Measurements from ENCODE around the gene COL26A1. TPM values are rescaled to one million over a fixed set of nuclear protein-coding genes. Genes with fewer than 3 reads are reported as not detected.

COL26A1 gene
- total RNA-seq, 2 donors from 2014 or later: 0.14 TPM; not detected in 1

GRCh38 chr7:101565601-101566209, 203.0 kb downstream of the COL26A1 start:
- DNase-seq (ENCODE audit: low spot score) (no peak), ATAC-seq (ENCODE audit: insufficient number of reproducible peaks, low FRiP score, low read depth) (no peak)
- Histone ChIP-seq H3K4me1 (ENCODE audit: control insufficient read depth in 1 of 2, low read depth in 2 of 2) (no peaks in the 10 kb centered on the region), H3K27me3 (replicated peaks; ENCODE audit: insufficient read depth) (no peaks in the 10 kb centered on the region), H3K9me3 (peaks cover 3% of the 10 kb centered on the region), H3K36me3 (no peaks in the 10 kb centered on the region), H3K4me3 (no peak overlapping the region), H3K27ac (no peak overlapping the region)
- no peak for TF ChIP-seq CTCF (IDR thresholded peaks at IDR 0.05)

GRCh38 chr7:101567230-101567629, 204.6 kb downstream of the COL26A1 start:
- Histone ChIP-seq H3K9me3 (peaks cover 3% of the 10 kb centered on the region), H3K36me3 (no peaks in the 10 kb centered on the region), H3K27ac (no peak overlapping the region), H3K4me1 (ENCODE audit: control insufficient read depth in 1 of 2, low read depth in 2 of 2) (no peaks in the 10 kb centered on the region), H3K27me3 (replicated peaks; ENCODE audit: insufficient read depth) (no peaks in the 10 kb centered on the region), H3K4me3 (no peak overlapping the region)
- TF ChIP-seq CTCF (IDR thresholded peaks at IDR 0.05): no peak
- DNase-seq (ENCODE audit: low spot score): no peak
- ATAC-seq (ENCODE audit: insufficient number of reproducible peaks, low FRiP score, low read depth): no peak

- no peak for DNase-seq (ENCODE audit: low spot score)
- Histone ChIP-seq H3K9me3 (peaks cover 10% of the 10 kb centered on the region), H3K4me1 (ENCODE audit: control insufficient read depth in 1 of 2, low read depth in 2 of 2) (no peaks in the 10 kb centered on the region), H3K27me3 (replicated peaks; ENCODE audit: insufficient read depth) (no peaks in the 10 kb centered on the region), H3K27ac (no peak overlapping the region), H3K36me3 (no peaks in the 10 kb centered on the region), H3K4me3 (no peak overlapping the region)
- TF ChIP-seq CTCF (IDR thresholded peaks at IDR 0.05): no peak
- no peak for ATAC-seq (ENCODE audit: insufficient number of reproducible peaks, low FRiP score, low read depth)
These were observed 209.5 kb downstream of the COL26A1 start for GRCh38 chr7:101572156-101572555.

GRCh38 chr7:101575168-101575567, 212.5 kb downstream of the COL26A1 start:
- H3K4me3 ChIP-seq: no peak overlapping the region
- H3K36me3 ChIP-seq: no peaks in the 10 kb centered on the region
- no peaks in the 10 kb centered on the region for H3K27me3 ChIP-seq (replicated peaks; ENCODE audit: insufficient read depth)
- no peak overlapping the region for H3K27ac ChIP-seq
- H3K4me1 ChIP-seq (ENCODE audit: control insufficient read depth in 1 of 2, low read depth in 2 of 2): no peaks in the 10 kb centered on the region
- peaks cover 6% of the 10 kb centered on the region for H3K9me3 ChIP-seq
- DNase-seq (ENCODE audit: low spot score) (no peak), ATAC-seq (ENCODE audit: insufficient number of reproducible peaks, low FRiP score, low read depth) (no peak)
- no peak for TF ChIP-seq CTCF (IDR thresholded peaks at IDR 0.05)

GRCh38 chr7:101575721-101576120, 213.0 kb downstream of the COL26A1 start:
- no peak for ATAC-seq (ENCODE audit: insufficient number of reproducible peaks, low FRiP score, low read depth)
- no peak for TF ChIP-seq CTCF (IDR thresholded peaks at IDR 0.05)
- H3K4me3 ChIP-seq: no peak overlapping the region
- DNase-seq (ENCODE audit: low spot score): no peak
- no peaks in the 10 kb centered on the region for H3K36me3 ChIP-seq
- no peak overlapping the region for H3K27ac ChIP-seq
- H3K27me3 ChIP-seq (replicated peaks; ENCODE audit: insufficient read depth): no peaks in the 10 kb centered on the region
- H3K4me1 ChIP-seq (ENCODE audit: control insufficient read depth in 1 of 2, low read depth in 2 of 2): no peaks in the 10 kb centered on the region
- peaks cover 6% of the 10 kb centered on the region for H3K9me3 ChIP-seq
